ENCODE measurements around the gene RABIF. TPM values are rescaled to one million over a fixed set of nuclear protein-coding genes. Genes with fewer than 3 reads are reported as not detected.
"Not testable (repeated sequence)": the region's sequence is repeated elsewhere in the genome, so short reads cannot be mapped to it uniquely, and the experiment has no call there.

Gene RABIF
- total RNA-seq, 4 donors from 2014 or later = 2.9 to 4.5 (median 3.2) TPM

DNA sequence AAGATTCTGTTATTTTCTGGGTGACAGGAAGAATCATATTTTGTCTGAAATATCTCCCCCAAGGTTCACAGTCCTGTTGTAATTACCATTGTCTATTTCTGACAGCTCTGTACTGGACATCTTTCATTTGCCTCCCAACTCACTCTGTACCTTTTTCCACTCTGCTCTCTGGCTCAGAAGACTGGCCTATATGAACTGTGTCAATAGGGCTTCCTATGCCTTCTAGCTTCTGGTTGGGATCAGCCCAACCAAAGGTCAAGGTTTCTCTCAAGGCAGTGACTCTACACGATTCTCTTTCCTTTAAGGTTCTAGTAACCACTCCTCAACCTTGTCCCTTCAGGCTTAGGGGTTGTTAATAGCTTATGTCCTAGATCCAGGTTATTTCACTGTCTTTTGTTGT lies 20.5 kb upstream of the RABIF start:
- no peaks in the 10 kb centered on the region for H3K9me3 ChIP-seq
- 78 to 79% methylated on average over 1 of the region's 1 CpG for WGBS, 2 donors
- no peaks in the 10 kb centered on the region for H3K4me1 ChIP-seq
- peaks cover 2 to 93% (median 13%) of the 10 kb centered on the region in 3 donors for H3K36me3 ChIP-seq
- H3K27ac ChIP-seq = no peak overlapping the region
- H3K27me3 ChIP-seq = no peaks in the 10 kb centered on the region
- TF ChIP-seq, protein P1, sequence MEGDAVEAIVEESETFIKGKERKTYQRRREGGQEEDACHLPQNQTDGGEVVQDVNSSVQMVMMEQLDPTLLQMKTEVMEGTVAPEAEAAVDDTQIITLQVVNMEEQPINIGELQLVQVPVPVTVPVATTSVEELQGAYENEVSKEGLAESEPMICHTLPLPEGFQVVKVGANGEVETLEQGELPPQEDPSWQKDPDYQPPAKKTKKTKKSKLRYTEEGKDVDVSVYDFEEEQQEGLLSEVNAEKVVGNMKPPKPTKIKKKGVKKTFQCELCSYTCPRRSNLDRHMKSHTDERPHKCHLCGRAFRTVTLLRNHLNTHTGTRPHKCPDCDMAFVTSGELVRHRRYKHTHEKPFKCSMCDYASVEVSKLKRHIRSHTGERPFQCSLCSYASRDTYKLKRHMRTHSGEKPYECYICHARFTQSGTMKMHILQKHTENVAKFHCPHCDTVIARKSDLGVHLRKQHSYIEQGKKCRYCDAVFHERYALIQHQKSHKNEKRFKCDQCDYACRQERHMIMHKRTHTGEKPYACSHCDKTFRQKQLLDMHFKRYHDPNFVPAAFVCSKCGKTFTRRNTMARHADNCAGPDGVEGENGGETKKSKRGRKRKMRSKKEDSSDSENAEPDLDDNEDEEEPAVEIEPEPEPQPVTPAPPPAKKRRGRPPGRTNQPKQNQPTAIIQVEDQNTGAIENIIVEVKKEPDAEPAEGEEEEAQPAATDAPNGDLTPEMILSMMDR (IDR thresholded peaks at IDR 0.05) = no peak
- no peak for TF ChIP-seq EP300 (IDR thresholded peaks at IDR 0.05)
- TF ChIP-seq POLR2A (IDR thresholded peaks at IDR 0.05) = no peak
- DNase-seq (ENCODE audit: low spot score in 2 of 2) = no peak
- H3K4me3 ChIP-seq = no peak overlapping the region

DNA sequence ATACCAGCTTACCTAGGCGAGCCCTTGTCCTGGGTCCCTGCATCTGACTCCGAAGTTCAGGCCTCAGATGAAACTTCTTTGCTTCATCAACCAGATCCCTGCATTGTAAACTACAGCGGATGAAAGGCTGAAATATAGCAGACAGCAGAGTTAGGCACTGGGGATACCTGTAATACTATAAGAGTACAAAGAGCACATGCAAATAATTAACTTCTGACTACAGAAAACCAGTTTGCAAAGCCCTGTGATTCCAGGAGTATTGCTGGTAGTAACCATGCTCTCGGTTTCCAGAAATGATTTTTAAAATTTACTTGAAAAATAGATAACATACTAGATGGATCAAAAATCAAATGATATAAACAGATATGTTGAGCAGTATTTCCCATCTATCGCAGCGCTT lies 20.0 kb upstream of the RABIF start:
- Histone ChIP-seq H3K4me3 (no peak overlapping the region), H3K9me3 (no peaks in the 10 kb centered on the region), H3K36me3 (peaks cover 2 to 93% (median 13%) of the 10 kb centered on the region in 3 donors), H3K27me3 (no peaks in the 10 kb centered on the region), H3K27ac (no peak overlapping the region), H3K4me1 (no peaks in the 10 kb centered on the region)
- WGBS, 2 donors = 94 to 96% methylated on average over 6 of the region's 6 CpGs
- no peak for TF ChIP-seq EP300 (IDR thresholded peaks at IDR 0.05)
- no peak for TF ChIP-seq POLR2A (IDR thresholded peaks at IDR 0.05)
- TF ChIP-seq, protein P1 (IDR thresholded peaks at IDR 0.05) = no peak
- no peak for DNase-seq (ENCODE audit: low spot score in 2 of 2)

DNA sequence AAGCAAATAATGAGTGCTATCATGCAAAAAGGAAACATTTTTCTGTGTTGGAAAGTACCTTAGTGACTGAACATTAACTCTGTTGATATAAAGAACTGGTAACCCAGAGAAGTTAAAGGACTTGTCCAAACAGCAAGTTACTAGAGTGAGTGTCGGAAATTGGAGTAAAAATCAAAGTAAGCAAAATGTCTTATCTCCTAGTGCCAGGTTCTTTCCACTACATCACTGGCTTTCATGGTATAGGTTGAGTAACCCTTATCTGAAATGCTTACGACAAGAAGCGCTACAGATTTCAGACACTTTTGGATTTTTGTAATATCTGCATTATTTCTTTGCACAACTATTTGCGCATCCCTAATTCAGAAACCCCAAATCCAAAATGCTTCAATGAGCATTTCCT lies 16.4 kb upstream of the RABIF start:
- WGBS, 2 donors = 61 to 82% methylated on average over 4 of the region's 4 CpGs
- Histone ChIP-seq H3K27ac (no peak overlapping the region), H3K27me3 (no peaks in the 10 kb centered on the region), H3K4me3 (no peak overlapping the region), H3K36me3 (peaks cover 2 to 93% (median 8%) of the 10 kb centered on the region in 3 donors), H3K4me1 (no peaks in the 10 kb centered on the region), H3K9me3 (no peaks in the 10 kb centered on the region)
- no peak for DNase-seq (ENCODE audit: low spot score in 2 of 2)
- TF ChIP-seq POLR2A (IDR thresholded peaks at IDR 0.05) (no peak), EP300 (IDR thresholded peaks at IDR 0.05) (no peak)
- TF ChIP-seq, protein P1 (IDR thresholded peaks at IDR 0.05) = no peak

DNA sequence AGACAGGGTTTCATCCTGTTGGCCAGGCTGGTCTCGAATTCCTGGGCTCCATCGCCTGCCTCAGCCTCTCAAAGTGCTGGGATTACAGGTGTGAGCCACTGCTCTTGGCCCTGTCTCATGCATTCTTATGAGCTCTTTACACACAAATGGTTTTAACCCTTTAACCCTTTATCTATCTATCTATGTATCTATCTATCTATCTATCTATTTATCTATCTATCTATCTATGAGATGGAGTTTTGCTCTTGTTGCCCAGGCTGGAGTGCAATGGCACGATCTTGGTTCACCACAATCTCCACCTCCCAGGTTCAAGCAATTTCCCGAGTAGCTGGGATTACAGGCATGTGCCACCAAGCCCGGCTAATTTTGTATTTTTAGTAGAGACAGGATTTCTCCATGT lies 14.9 kb upstream of the RABIF start:
- peaks cover 2 to 93% (median 8%) of the 10 kb centered on the region in 3 donors for H3K36me3 ChIP-seq
- not testable (repeated sequence) for H3K9me3 ChIP-seq; H3K27ac ChIP-seq; DNase-seq (ENCODE audit: low spot score in 2 of 2); H3K27me3 ChIP-seq; H3K4me3 ChIP-seq; H3K4me1 ChIP-seq
- WGBS, 2 donors = 88 to 95% methylated on average over 5 of the region's 5 CpGs

DNA sequence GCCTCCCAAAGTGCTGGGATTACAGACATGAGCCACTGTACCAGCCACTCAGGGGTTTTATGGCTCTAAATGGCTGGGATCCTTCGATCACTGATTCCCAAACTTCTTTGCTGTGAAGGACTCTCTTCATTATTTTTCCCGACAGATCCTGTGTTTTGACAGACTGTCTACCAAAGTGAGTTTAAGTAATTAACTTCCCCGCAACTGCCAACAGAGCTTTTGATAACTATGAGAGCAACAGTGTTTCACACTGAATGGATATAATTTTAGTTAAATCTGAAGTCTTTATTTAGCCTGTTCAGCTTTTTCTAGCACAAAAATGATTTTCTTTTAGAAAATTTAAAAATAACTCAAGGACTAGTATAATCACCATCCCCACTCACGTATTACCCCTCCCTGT lies 12.6 kb upstream of the RABIF start:
- H3K36me3 ChIP-seq = peaks cover 0 to 90% (median 2%) of the 10 kb centered on the region in 3 donors
- H3K4me3 ChIP-seq = no peak overlapping the region
- no peak overlapping the region for H3K27ac ChIP-seq
- H3K4me1 ChIP-seq = no peaks in the 10 kb centered on the region
- no peaks in the 10 kb centered on the region for H3K27me3 ChIP-seq
- 90 to 96% methylated on average over 4 of the region's 4 CpGs for WGBS, 2 donors
- H3K9me3 ChIP-seq = no peaks in the 10 kb centered on the region
- no peak for TF ChIP-seq EP300 (IDR thresholded peaks at IDR 0.05)
- no peak for TF ChIP-seq POLR2A (IDR thresholded peaks at IDR 0.05)
- TF ChIP-seq, protein P1 (IDR thresholded peaks at IDR 0.05) = no peak
- DNase-seq (ENCODE audit: low spot score in 2 of 2) = no peak

DNA sequence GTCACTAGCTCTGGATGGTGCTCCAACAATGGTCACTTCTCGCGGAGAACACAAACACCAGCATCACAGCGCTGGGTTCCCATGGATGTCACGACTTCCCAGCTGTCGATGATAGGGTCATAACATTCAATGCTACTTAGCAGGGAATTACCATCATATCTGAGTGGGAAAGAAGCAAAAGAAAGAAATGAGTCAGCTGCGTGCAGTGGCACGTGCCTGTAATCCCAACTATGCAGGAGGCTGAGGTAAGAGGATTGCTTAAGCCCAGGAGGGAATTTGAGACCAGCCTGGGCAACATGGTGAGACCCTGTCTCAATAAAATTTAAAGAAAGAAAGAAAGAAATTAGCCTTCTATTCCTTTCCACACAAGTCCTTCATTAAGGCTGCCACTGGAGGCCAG lies 3.6 kb upstream of the RABIF start:
- no peaks in the 10 kb centered on the region for H3K27me3 ChIP-seq
- peaks cover 0 to 61% (median 3%) of the 10 kb centered on the region in 3 donors for H3K36me3 ChIP-seq
- no peak overlapping the region for H3K4me3 ChIP-seq
- H3K4me1 ChIP-seq = peaks cover 0 to 15% (median 2%) of the 10 kb centered on the region in 4 donors
- no peak overlapping the region for H3K27ac ChIP-seq
- no peaks in the 10 kb centered on the region for H3K9me3 ChIP-seq
- TF ChIP-seq, protein P1 (IDR thresholded peaks at IDR 0.05) = no peak
- WGBS, 2 donors = 97% methylated on average over 7 of the region's 7 CpGs
- DNase-seq (ENCODE audit: low spot score in 2 of 2) = no peak

All from tibial nerve (tissue), 4 donors.